Activated CD8-positive, alpha-beta T cell treated with anti-CD3 and anti-CD28 coated beads for 36 hours (primary cell): ENCODE measurements around the gene AKAP17A. TPM values are rescaled to one million over a fixed set of nuclear protein-coding genes. Genes with fewer than 3 reads are reported as not detected.
A peak's percentile ranks its signal among the peaks of the same experiment; 100 is the strongest.
"Not testable (repeated sequence)": the region's sequence is repeated elsewhere in the genome, so short reads cannot be mapped to it uniquely, and the experiment has no call there.

Experiments used
- ATAC-seq: fragments of 200-7000 bp; cut with Tn5 transposase; one replicate; pipeline ENCODE4 v1.10.0; 2021; ENCODE audit warnings: mild to moderate bottlenecking, moderate library complexity
- CTCF ChIA-PET: fragments of 350-600 bp; sonication (Branson Sonifier 250); formaldehyde crosslinking; loops from one replicate; lab custom pipeline; 2021; ENCODE audit warnings: antibody characterized with exemption; lab: Charles Lee
- POLR2A ChIA-PET: fragments of 350-600 bp; sonication (Branson Sonifier 250); formaldehyde crosslinking; loops from one replicate; lab custom pipeline; 2021; ENCODE audit warnings: antibody characterized with exemption; lab: Charles Lee
- DNase-seq: peaks from one replicate; pipeline ENCODE4 v3.0.0-alpha.2; 2020
- H3K27ac Mint-ChIP-seq: one replicate; pipeline ENCODE4 v1.8.0; 2021; ENCODE audit warnings: mild to moderate bottlenecking, mixed read lengths
- H3K27me3 Mint-ChIP-seq: one replicate; pipeline ENCODE4 v1.8.0; 2021; ENCODE audit warnings: mixed read lengths
- H3K36me3 Mint-ChIP-seq: one replicate; pipeline ENCODE4 v1.8.0; 2021; ENCODE audit warnings: low read depth, mixed read lengths
- H3K4me1 Mint-ChIP-seq: one replicate; pipeline ENCODE4 v1.8.0; 2021; ENCODE audit warnings: low read depth, mixed read lengths
- H3K4me3 Mint-ChIP-seq: one replicate; pipeline ENCODE4 v1.8.0; 2021; ENCODE audit warnings: mild to moderate bottlenecking, moderate library complexity, mixed read lengths
- H3K9me3 Mint-ChIP-seq: one replicate; pipeline ENCODE4 v1.8.0; 2021; ENCODE audit warnings: mixed read lengths
- CTCF ChIP-seq: fragments of 200-600 bp; IDR thresholded peaks from one replicate; pipeline ENCODE4 v1.8.0; 2022; ENCODE audit warnings: antibody characterized with exemption, mild to moderate bottlenecking
- intact Hi-C: fragments of 100-400 bp; cut with micrococcal nuclease; formaldehyde crosslinking; loops from one replicate; pipeline ENCODE4 v1.10.0; 2022
- total RNA-seq, 2 experiments: library from RNA; stranded (reverse); gene quantifications; one replicate each; pipeline ENCODE4 v1.2.3, GENCODE V29; 2021

AKAP17A gene
- total RNA-seq, 2 experiments from 2014 or later = 82.8 to 85.5 TPM

GRCh38 chrX:1614927-1615326, 23.5 kb downstream of the AKAP17A start, which contains the start of gene ASMT:
ASMT (plus strand) TSS chrX:1615059; CDS start chrX:1615200, 141 bp downstream.
- Mint-ChIP-seq H3K9me3 (no peaks in the 10 kb centered on the region), H3K27ac (no peak within 1 kb of the TSS), H3K4me3 (no peak within 1 kb of the TSS), H3K27me3 (no peaks in the 10 kb centered on the region), H3K4me1 (no peaks in the 10 kb centered on the region), H3K36me3 (no peaks in the 10 kb centered on the region)
- no peak for TF ChIP-seq CTCF
- intact Hi-C loops = no loop called here
- POLR2A ChIA-PET = no interaction called here
- no peak for ATAC-seq
- CTCF ChIA-PET = no interaction called here
- no peak for DNase-seq

- DNase-seq (no peak), ATAC-seq (no peak)
- H3K36me3 Mint-ChIP-seq = no peaks in the 10 kb centered on the region
These were observed 27.3 kb downstream of the AKAP17A start for GRCh38 chrX:1618689-1619088.

GRCh38 chrX:1623691-1624090, 32.3 kb downstream of the AKAP17A start:
- intact Hi-C loops = no loop called here
- ATAC-seq (no peak), DNase-seq (no peak)
- Mint-ChIP-seq H3K4me3 (no peak overlapping the region), H3K27ac (peak overlapping the region; percentile 72), H3K27me3 (no peaks in the 10 kb centered on the region), H3K9me3 (peaks cover 3% of the 10 kb centered on the region), H3K4me1 (peaks cover 27% of the 10 kb centered on the region), H3K36me3 (no peaks in the 10 kb centered on the region)
- ChIA-PET CTCF (no interaction called here), POLR2A (no interaction called here)
- no peak for TF ChIP-seq CTCF

More at GRCh38 chrX:1618689-1619088, 27.3 kb downstream of the AKAP17A start:
- H3K4me1 Mint-ChIP-seq = peaks cover 16% of the 10 kb centered on the region
- POLR2A ChIA-PET = no interaction called here
- H3K27ac Mint-ChIP-seq = no peak overlapping the region
- peaks cover 3% of the 10 kb centered on the region for H3K9me3 Mint-ChIP-seq
- no peak overlapping the region for H3K4me3 Mint-ChIP-seq
- CTCF ChIA-PET = no interaction called here
- H3K27me3 Mint-ChIP-seq = no peaks in the 10 kb centered on the region
- TF ChIP-seq CTCF = no peak
- intact Hi-C loops = no loop called here

GRCh38 chrX:1624158-1624860, 32.9 kb downstream of the AKAP17A start:
- Mint-ChIP-seq H3K4me1 (peaks cover 27% of the 10 kb centered on the region), H3K27ac (peak overlapping the region; percentile 72)
- H3K4me3 Mint-ChIP-seq, ATAC-seq, CTCF ChIA-PET, H3K36me3 Mint-ChIP-seq, H3K9me3 Mint-ChIP-seq, intact Hi-C loops, H3K27me3 Mint-ChIP-seq, POLR2A ChIA-PET: not testable (repeated sequence)
- peak; percentile 53 for DNase-seq

GRCh38 chrX:1624861-1625215, 33.4 kb downstream of the AKAP17A start:
- intact Hi-C loops, H3K27ac Mint-ChIP-seq, POLR2A ChIA-PET, H3K36me3 Mint-ChIP-seq, H3K27me3 Mint-ChIP-seq, H3K9me3 Mint-ChIP-seq, CTCF ChIA-PET, H3K4me3 Mint-ChIP-seq: not testable (repeated sequence)
- ATAC-seq (peak; percentile 44), DNase-seq (peak; percentile 45)
- H3K4me1 Mint-ChIP-seq = peaks cover 27% of the 10 kb centered on the region

GRCh38 chrX:1629244-1629643, 37.8 kb downstream of the AKAP17A start:
- no peak for TF ChIP-seq CTCF
- Mint-ChIP-seq H3K27ac (no peak overlapping the region), H3K4me1 (peaks cover 6% of the 10 kb centered on the region), H3K27me3 (no peaks in the 10 kb centered on the region), H3K4me3 (no peak overlapping the region), H3K36me3 (no peaks in the 10 kb centered on the region), H3K9me3 (no peaks in the 10 kb centered on the region)
- ATAC-seq = no peak
- intact Hi-C loops = no loop called here
- ChIA-PET CTCF (no interaction called here), POLR2A (no interaction called here)
- DNase-seq = no peak
